GM12878 (cell line): Measurements from ENCODE around the gene KCNAB2. TPM values are rescaled to one million over a fixed set of nuclear protein-coding genes. Genes with fewer than 3 reads are reported as not detected.

Source experiments
- BCL11A ChIP-seq: IDR thresholded peaks from 2 replicates; pipeline ENCODE4 v1.6.1; 2011; ENCODE audit warnings: low read depth, low read length
- BCL3 ChIP-seq: IDR thresholded peaks from 2 replicates; pipeline ENCODE4 v1.6.1; 2011; ENCODE audit warnings: borderline replicate concordance, low read depth, mild to moderate bottlenecking, moderate library complexity, low read length; ENCODE audit not compliant: insufficient read depth, poor library complexity, severe bottlenecking
- HSF1 ChIP-seq: fragments of 150-350 bp; IDR thresholded peaks from 2 replicates; pipeline ENCODE4 v1.6.1; 2014; ENCODE audit warnings: mild to moderate bottlenecking, low read depth, low read length
- IRF5 ChIP-seq: fragments of 450-650 bp; IDR thresholded peaks from 2 replicates; pipeline ENCODE4 v1.6.1; 2017; ENCODE audit warnings: borderline replicate concordance
- NR2C1 ChIP-seq: fragments of 450-650 bp; IDR thresholded peaks from 2 replicates; pipeline ENCODE4 v1.6.1; 2017; ENCODE audit warnings: antibody characterized with exemption, mild to moderate bottlenecking, moderate library complexity
- POLR2A ChIP-seq: IDR thresholded peaks from 2 replicates; pipeline ENCODE4 v1.6.1; 2011; ENCODE audit warnings: low read depth, mild to moderate bottlenecking, low read length
- SMC3 ChIP-seq: IDR thresholded peaks from 2 replicates; pipeline ENCODE4 v1.6.1; 2011; ENCODE audit warnings: low read length, improper control_type of control experiment, borderline replicate concordance
- YY1 ChIP-seq: IDR thresholded peaks from 2 replicates; pipeline ENCODE4 v1.6.1; 2011; ENCODE audit warnings: low read depth, mild to moderate bottlenecking, low read length
- ZBTB40 ChIP-seq: fragments of 450-650 bp; IDR thresholded peaks from 2 replicates; pipeline ENCODE4 v1.6.1; 2016; ENCODE audit warnings: mild to moderate bottlenecking, moderate library complexity, borderline replicate concordance
- polyA plus RNA-seq, 11 experiments: library from polyadenylated mRNA; depleted of rRNA in 4 of 11; unstranded in 6 of 11; stranded (reverse) in 5 of 11; fragments of >200 nt; fragmentation: Nextera tagmentation in 4 of 11; fragmentation: Illumina TruSeq in 1 of 11; extraction: Ambion mirVana in 4 of 11; extraction: Trizol in 1 of 11; gene quantifications; 1 replicate in 1 of 11; 2 replicates in 10 of 11; pipeline versions ENCODE4 v1.2.1 to v1.2.3, GENCODE V29; 2011 to 2016; ENCODE audit warnings: inconsistent platforms in 2 of 11, missing spikeins in 2 of 11, low read depth in 1 of 11
- total RNA-seq, 4 experiments: library from RNA; depleted of rRNA in 3 of 4; stranded (reverse); fragments of >200 nt in 3 of 4; fragmentation: Illumina TruSeq in 1 of 4; extraction: Trizol in 1 of 4; gene quantifications; 2 replicates each; pipeline versions ENCODE4 v1.2.1 to v1.2.3, GENCODE V29; 2013 to 2021

KCNAB2 gene
- total and polyA plus RNA-seq, 10 of the 15 experiments (the other 5 are each of a cell fraction or from before 2014, with no cell fraction given): 2.9 to 123 (median 62.4) TPM

- no peak for TF ChIP-seq BCL3
- no peak for TF ChIP-seq HSF1
- TF ChIP-seq NR2C1: no peak
- no peak for TF ChIP-seq ZBTB40
- TF ChIP-seq BCL11A: no peak
- no peak for TF ChIP-seq YY1
- no peak for TF ChIP-seq SMC3
- TF ChIP-seq IRF5: no peak
- no peak for TF ChIP-seq POLR2A
These were observed 6.7 kb upstream of the KCNAB2 start (continued) for GRCh38 chr1:6039031-6039430.
